ENCODE data around the gene PTGES. TPM values are rescaled to one million over a fixed set of nuclear protein-coding genes. Genes with fewer than 3 reads are reported as not detected.

Gene PTGES
- total RNA-seq, 1 experiment from 2014 or later = 2.5 TPM

DNA sequence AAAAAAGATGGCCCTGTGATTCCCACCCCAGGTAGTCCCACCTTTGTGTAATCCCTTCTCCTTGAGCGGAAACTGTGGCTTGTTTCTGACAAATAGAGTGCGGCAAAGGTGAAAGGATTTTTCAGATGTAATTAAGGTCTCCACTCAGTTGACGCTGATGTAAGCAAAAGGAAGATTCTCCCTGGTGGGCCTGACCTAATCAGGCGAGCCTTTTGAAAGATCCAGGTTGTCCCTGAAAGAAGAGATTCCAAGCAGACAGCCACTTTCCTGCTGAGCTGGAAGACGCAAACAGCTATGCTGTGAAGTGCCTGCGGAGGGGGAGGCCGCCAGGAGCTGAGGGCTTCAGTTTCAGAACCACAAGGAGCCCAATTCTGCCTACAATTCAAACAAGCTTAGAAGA is 24.1 kb downstream of the PTGES start (continued):
- TF ChIP-seq USF2 (CRISPR knock-in tag; IDR thresholded peaks at IDR 0.05) (no peak), CBFB (CRISPR knock-in tag; IDR thresholded peaks at IDR 0.05; ENCODE audit: low read depth) (no peak), SMAD3 (CRISPR knock-in tag; IDR thresholded peaks at IDR 0.05; ENCODE audit: borderline replicate concordance) (no peak), ZNF317 (CRISPR knock-in tag; IDR thresholded peaks at IDR 0.05; ENCODE audit: borderline replicate concordance, low read depth) (no peak)

- Mint-ChIP-seq H3K9me3 (no peaks in the 10 kb centered on the region), H3K27me3 (ENCODE audit: low read depth) (no peaks in the 10 kb centered on the region), H3K4me3 (0 out of 2 replicates have a peak overlapping the region, but pooled peaks have one; percentile 13), H3K4me1 (peaks cover 6% of the 10 kb centered on the region), H3K36me3 (no peaks in the 10 kb centered on the region), H3K27ac (no peak overlapping the region)
- ChIA-PET CTCF (interaction anchor here (0.6 to 5.9 kb wide), 59 partner anchors 9 to 751 kb away, joined by 3 to 99 read pairs (median 5); partner anchors contain the start of genes ASB6, GPR107, NTMT1 and PRRX2), POLR2A (interaction anchor here (0.6 to 1.8 kb wide), 2 partner anchors 11 to 1522 kb away, joined by 5 to 9 read pairs; no protein-coding TSS in a partner anchor)
- TF ChIP-seq SMAD4 (CRISPR knock-in tag; IDR thresholded peaks at IDR 0.05) = no peak
- 0 out of 2 replicates have a peak, but pooled peaks have one; percentile 28 for TF ChIP-seq MAX (CRISPR knock-in tag; IDR thresholded peaks at IDR 0.05)
- TF ChIP-seq, protein P1, sequence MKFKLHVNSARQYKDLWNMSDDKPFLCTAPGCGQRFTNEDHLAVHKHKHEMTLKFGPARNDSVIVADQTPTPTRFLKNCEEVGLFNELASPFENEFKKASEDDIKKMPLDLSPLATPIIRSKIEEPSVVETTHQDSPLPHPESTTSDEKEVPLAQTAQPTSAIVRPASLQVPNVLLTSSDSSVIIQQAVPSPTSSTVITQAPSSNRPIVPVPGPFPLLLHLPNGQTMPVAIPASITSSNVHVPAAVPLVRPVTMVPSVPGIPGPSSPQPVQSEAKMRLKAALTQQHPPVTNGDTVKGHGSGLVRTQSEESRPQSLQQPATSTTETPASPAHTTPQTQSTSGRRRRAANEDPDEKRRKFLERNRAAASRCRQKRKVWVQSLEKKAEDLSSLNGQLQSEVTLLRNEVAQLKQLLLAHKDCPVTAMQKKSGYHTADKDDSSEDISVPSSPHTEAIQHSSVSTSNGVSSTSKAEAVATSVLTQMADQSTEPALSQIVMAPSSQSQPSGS (CRISPR knock-in tag; IDR thresholded peaks at IDR 0.05; ENCODE audit: borderline replicate concordance, low read depth) = no peak
- peak; percentile 73 for TF ChIP-seq GTF2I (CRISPR knock-in tag; conservative IDR thresholded peaks at IDR 0.05)
- peak; percentile 95 for TF ChIP-seq CTCF (IDR thresholded peaks at IDR 0.05)
- TF ChIP-seq, protein P2, sequence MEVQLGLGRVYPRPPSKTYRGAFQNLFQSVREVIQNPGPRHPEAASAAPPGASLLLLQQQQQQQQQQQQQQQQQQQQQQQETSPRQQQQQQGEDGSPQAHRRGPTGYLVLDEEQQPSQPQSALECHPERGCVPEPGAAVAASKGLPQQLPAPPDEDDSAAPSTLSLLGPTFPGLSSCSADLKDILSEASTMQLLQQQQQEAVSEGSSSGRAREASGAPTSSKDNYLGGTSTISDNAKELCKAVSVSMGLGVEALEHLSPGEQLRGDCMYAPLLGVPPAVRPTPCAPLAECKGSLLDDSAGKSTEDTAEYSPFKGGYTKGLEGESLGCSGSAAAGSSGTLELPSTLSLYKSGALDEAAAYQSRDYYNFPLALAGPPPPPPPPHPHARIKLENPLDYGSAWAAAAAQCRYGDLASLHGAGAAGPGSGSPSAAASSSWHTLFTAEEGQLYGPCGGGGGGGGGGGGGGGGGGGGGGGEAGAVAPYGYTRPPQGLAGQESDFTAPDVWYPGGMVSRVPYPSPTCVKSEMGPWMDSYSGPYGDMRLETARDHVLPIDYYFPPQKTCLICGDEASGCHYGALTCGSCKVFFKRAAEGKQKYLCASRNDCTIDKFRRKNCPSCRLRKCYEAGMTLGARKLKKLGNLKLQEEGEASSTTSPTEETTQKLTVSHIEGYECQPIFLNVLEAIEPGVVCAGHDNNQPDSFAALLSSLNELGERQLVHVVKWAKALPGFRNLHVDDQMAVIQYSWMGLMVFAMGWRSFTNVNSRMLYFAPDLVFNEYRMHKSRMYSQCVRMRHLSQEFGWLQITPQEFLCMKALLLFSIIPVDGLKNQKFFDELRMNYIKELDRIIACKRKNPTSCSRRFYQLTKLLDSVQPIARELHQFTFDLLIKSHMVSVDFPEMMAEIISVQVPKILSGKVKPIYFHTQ (CRISPR knock-in tag; IDR thresholded peaks at IDR 0.05) = no peak
- TF ChIP-seq, protein P3, sequence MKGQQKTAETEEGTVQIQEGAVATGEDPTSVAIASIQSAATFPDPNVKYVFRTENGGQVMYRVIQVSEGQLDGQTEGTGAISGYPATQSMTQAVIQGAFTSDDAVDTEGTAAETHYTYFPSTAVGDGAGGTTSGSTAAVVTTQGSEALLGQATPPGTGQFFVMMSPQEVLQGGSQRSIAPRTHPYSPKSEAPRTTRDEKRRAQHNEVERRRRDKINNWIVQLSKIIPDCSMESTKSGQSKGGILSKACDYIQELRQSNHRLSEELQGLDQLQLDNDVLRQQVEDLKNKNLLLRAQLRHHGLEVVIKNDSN (CRISPR knock-in tag; IDR thresholded peaks at IDR 0.05) = no peak
- TF ChIP-seq ZNF423 (CRISPR knock-in tag; IDR thresholded peaks at IDR 0.05) = no peak
- no peak for TF ChIP-seq E2F4 (CRISPR knock-in tag; IDR thresholded peaks at IDR 0.05; ENCODE audit: borderline replicate concordance, low read depth)
- TF ChIP-seq HMGXB4 (CRISPR knock-in tag; IDR thresholded peaks at IDR 0.05) = 0 out of 2 replicates have a peak, but pooled peaks have one; percentile 54
- ATAC-seq (peak; percentile 99), DNase-seq (ENCODE audit: low spot score) (peak; percentile 89)
Measured at GRCh38 chr9:129726322-129727160, 26.3 kb downstream of the PTGES start.
